Stomach (tissue), 4 donors: ENCODE measurements around the gene WT1.

Source experiments
- CTCF ChIP-seq, 7 experiments: fragments of 450-650 bp in 4 of 7; fragments of 200-600 bp in 3 of 7; sonication (generic) in 3 of 7; IDR thresholded peaks; one replicate each; pipeline ENCODE4 v1.5.1; 2016 to 2019; ENCODE audit warnings: antibody characterized with exemption in 7 of 7, control low read depth in 2 of 7, mild to moderate bottlenecking in 1 of 7
- EP300 ChIP-seq: sonication (generic); formaldehyde crosslinking; IDR thresholded peaks from one replicate; pipeline ENCODE4 v1.6.1; 2017; ENCODE audit warnings: antibody characterized with exemption
- POLR2A ChIP-seq, 4 donors: fragments of 450-650 bp; IDR thresholded peaks; one replicate each; pipeline ENCODE4 v1.6.1; 2016; ENCODE audit warnings: antibody characterized with exemption in 4 of 4, control low read depth in 2 of 4, mild to moderate bottlenecking in 1 of 4, moderate library complexity in 1 of 4

GRCh38 chr11:32379719-32380118 is 55.6 kb downstream of the WT1 start:
- no peak for TF ChIP-seq POLR2A (IDR thresholded peaks at IDR 0.05)
- TF ChIP-seq EP300 = no peak
- no peak for TF ChIP-seq CTCF (IDR thresholded peaks at IDR 0.05)
